CD4-positive, alpha-beta T cell treated with Interleukin-10 for 1 hour (primary cell): ENCODE data around the gene COMMD8.
"Not testable (repeated sequence)": the region's sequence is repeated elsewhere in the genome, so short reads cannot be mapped to it uniquely, and the experiment has no call there.

ENCODE experiments used
- DNase-seq: peaks from one replicate; pipeline ENCODE4 v3.0.0-alpha.2; 2020

COMMD8 gene

DNA sequence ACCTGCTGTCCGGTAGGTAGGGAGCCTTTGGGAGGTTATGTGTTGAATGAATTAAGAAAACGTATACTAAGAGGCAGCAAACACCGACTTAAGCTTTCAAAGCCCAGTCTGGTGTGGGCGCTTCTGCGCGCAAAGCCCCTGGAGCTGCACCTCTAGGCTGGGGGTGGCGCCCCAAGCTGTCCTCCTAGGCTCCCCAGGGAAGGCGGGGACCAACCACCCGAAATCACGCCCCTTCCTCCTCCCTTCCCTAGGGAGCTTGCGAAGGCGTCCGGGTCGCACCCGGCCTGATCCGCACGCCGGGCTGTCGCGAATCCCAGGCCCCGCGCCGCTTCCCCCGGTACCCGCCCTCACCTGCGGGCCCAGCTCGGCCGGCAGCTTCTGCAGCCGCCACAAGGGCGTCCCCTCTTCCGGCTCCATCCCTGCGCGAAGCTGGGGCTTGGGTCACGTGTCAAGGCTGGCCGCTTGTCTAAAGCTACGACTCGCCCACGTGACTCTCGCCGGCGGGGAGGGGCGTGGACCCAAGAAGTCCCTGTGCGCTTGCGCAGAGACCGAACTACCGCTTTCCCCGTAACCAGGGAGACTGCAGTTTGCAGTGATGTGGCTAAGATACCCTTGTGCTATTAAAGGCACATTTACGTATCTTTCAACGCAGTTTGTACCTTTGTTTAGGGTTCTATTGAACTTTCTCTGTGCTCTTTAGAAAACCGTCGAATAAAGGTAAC is at the start of gene COMMD8:
Gene COMMD8, minus strand, starts transcription at position 468 of the 722 bp plus-strand sequence. Its CDS starts 51 bp downstream, at position 417.
- DNase-seq = peak; percentile 98

- peak; percentile 10 for DNase-seq
These were observed 47.1 kb upstream of the COMMD8 start for GRCh38 chr4:47510506-47511143.

DNA sequence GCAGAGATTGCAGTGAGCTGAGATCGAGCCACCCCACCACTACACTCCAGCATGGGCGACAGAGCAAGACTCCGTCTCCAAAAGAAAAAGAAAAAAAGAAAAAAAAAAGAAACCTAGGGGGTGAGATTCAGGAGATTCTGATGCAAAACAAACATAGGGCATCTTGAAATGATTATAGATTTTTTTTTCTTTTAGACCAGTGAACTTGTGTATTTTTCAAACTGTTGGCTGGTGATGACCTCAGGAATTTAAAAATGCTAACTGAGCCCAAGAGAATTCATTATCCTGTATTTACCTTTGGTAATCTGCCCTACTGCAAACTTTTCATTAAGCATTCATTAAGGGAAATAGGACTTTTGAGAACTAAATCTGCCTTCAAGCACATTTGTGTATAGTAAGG is 42.2 kb upstream of the COMMD8 start:
- no peak for DNase-seq

DNA sequence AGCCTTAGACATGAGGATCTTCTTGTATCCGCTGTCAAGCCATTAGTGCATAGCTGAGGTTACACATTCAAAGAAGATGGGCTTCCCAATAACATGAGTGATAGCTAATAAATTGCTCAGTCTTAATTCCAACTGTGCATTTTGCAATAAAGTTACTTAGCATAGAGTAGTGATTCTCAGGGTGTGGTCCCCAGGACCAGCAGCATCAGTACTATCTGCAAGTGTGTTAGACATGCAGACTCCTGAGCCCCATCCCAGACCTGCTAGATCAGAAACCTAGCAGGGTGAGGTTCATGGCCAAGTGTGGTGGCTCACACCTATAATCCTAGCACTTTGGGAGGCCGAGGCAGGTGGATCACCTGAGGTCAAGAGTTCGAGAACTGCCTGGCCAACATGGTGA is 41.6 kb upstream of the COMMD8 start:
- no peak for DNase-seq

- no peak for DNase-seq
These were observed 37.3 kb upstream of the COMMD8 start for GRCh38 chr4:47500776-47501175.

DNA sequence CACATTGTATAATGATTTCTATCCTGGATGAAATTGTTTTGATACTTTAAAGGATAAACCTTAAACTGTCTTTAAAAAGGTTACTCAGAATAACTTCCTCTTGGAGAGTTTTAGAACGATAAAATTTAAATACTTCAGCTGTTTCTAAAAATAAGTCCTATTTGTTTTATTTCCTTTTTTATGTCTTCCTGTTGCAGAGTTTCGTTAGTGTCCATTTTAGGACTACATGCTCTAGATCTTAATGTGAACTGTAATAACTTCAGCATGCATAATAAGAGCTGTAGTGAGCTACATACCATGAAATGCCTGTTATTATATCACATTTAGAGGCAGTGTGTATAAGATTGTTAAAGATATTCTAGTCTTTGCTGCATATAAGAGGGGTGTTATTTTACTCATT is 36.2 kb upstream of the COMMD8 start:
- DNase-seq = no peak

DNA sequence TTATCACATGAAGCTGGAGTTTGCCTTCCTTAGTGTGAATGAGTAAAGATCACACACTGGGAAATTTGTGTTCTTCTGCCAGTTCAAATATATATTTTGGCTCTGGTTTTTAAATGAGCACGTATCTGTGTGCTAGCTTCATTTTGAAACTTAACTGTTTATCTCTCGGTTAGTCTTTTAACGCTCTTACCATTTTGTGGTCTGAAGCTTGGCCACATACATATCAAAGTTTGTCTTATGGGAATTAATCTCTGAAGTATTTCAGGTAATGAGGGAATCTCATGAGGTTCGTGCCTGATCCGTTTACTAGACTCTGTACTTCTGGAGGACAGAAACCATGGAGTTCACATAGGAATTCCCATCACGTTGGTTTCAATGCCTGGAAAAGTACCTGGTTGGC is 35.4 kb upstream of the COMMD8 start:
- no peak for DNase-seq

- DNase-seq = no peak
These were observed 30.6 kb upstream of the COMMD8 start for GRCh38 chr4:47494124-47494430.

DNA sequence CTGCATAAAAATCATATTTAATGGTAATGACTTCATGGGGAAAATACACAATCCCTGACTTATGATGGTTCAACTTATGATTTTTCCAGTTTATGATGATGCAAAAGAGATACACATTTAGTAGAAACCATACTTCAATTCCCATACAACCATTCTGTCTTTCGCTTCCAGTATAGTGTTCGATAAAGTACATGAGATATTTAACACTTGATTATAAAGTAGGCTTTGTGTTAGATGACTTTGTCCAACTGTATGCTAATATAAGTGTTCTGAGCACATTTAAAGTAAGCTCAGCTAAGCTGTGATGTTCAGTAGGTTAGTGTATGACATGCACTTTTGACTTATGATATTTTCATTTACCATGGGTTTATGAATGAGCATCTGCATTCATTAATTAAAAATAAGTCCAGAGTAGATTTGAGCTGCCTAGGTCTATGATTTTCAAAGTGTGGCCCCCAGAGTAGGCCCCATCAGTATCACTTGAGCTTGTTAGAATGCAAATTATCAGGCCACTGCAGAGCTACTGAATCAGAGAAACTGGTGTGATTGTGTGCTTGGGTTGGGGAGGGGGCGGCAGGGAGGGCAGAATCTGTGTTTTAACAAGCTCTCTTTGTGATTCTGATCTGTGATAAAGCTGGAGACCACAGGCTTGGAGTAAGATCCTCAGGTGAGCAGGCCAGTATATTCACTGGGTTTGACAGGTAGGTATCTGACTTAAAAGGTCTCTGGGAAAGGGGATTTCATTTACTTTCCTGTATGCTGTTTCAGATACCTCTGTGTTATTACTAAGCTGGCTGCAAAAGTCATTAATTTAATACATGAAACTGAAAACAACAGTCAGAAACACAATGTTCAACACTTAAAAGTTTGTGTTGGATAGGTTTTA is 30.0 kb upstream of the COMMD8 start:
- DNase-seq = no peak

- peak; percentile 26 for DNase-seq
These were observed 27.0 kb upstream of the COMMD8 start for GRCh38 chr4:47490550-47490949.

DNA sequence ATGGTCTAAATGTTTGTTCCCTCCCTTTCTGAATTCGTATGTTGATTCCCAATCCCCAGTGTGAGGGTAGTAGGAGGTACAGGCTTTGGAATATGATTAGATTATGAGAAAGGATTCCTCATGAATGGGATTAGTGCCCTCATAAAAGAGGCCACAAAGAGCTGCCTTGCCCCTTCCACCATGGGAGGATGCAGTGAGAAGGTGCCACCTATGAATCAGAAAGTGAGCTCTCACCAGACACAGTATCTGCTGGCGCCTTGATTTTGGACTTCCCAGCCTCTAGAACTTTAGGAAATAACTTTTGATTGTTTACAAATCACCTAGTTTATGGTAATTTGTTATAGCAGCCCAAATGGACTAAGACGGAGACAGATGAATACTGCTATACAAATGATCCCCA is 25.2 kb upstream of the COMMD8 start:
- DNase-seq = no peak

DNA sequence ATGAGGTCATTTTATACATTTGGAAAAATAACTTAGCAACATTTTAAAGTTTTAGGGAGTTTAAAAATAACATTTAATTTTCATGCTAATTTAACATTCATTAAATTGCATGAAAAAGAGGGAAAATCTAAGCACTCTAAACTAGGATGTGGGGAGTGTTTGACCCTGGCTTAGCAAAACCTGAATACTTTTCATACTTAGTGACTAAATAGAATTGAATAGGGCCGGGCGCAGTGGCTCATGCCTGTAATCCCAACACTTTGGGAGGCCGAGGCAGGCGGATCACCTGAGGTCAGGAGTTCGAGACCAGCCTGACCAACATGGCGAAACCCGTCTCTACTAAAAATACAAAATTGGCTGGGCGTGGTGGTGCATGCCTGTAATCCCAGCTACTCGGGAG is 23.2 kb upstream of the COMMD8 start:
- DNase-seq = not testable (repeated sequence)

DNA sequence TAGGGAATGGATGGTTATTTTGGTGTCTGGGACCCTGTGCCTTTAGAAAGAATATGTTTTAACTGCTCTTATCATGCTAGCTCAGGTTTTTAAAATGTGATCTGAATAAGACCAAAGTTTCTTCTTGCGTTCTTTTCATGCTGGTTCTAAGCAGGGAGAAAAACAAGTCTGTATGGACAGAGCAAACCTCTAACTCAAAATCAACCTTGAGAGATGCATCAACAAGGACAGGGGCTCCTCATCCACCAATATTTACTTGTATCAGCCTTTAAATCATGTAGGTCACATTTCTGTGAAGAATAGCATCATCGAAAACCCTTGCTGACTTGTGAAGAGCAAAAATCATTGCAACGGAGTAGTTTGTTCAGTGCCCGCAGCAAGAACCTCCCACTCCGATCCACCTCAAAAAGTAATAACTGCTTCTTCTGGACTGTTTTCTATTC is 22.8 kb upstream of the COMMD8 start:
- DNase-seq = no peak

DNA sequence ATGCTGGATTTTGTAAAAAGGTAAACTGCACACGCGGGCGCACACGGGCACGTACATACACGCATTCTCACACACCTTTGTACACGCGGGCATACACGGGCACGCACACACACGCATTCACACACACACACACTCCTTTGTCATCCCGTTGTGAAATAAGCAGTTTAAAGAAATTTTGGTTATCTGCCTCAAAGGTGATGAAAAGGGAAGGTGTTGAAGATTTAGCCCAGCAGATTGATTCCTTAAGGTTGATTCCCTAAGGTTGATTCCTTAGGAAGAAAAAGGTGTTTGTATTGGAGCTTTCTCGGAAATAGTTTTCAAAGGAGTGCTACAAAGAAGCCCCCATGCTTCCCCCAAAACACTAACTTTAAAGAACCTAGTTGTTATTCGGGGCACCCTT is 22.3 kb upstream of the COMMD8 start:
- no peak for DNase-seq

GRCh38 chr4:47485047-47485692 is 21.7 kb upstream of the COMMD8 start, which contains the start of gene ATP10D:
TSS of gene ATP10D (plus strand) at chr4:47485275. CDS start at chr4:47512541, 27,266 bp downstream.
- DNase-seq = peak; percentile 79

DNA sequence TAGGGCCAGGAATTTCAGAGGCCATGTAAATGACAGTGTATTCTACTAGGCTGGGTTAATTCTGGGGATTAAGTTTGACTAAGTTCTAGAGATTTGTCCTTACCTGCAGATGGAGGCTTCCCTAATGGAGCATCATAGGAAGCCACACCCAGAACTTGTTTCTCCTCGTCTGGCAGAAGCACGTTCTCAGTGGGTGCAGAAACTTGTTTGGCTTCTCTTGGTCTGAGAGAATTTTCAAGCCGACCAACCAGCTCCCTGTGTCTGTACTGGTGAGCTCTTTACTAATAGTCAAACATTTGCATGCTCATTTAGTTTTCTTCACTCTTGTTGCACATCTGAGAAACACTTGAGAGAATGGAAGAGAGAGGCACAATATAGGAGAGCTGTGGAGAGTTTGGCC is 20.7 kb upstream of the COMMD8 start:
- no peak for DNase-seq

DNA sequence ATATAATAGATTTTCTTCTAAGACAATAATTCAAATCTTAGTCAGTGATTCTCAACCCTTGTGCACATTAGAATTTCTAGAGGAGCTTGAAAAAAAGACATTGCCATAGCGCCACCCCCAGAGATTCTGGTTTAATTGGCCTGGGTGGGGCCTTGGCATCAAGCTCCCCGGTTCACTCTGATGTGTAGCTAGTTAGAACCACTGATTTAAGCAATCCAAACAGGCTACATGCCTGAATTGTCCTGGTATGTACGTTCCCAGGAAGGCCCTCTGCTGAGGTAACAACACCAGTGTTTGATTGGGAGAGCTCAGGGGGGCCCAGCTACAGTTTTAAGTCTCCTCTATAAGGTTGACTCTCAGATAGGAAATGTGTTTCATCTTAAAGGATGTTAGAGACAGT is 20.2 kb upstream of the COMMD8 start:
- DNase-seq = no peak

DNA sequence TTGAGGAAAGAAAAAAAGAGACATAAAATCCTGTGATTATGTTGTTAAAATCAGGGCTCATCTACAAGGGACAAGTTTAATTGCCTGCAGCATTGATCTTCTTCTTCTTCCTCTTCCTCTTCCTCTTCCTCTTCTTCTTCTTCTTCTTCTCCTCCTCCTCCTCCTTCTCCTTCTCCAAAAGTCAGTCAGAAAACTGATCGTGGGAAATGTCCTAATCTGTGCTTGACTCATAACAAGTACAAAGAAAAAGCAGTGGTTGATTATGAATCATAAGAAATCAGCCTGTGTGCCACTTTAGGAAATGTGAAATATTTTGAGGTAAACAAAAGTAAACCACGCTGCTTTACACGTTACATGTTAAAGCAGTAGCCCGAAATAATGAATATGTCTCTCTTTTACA is 18.8 kb upstream of the COMMD8 start:
- no peak for DNase-seq

- DNase-seq = no peak
These were observed 15.3 kb upstream of the COMMD8 start for GRCh38 chr4:47478804-47479203.

GRCh38 chr4:47475411-47475810 is 11.9 kb upstream of the COMMD8 start:
- DNase-seq = no peak

- DNase-seq = no peak
These were observed 11.3 kb upstream of the COMMD8 start for GRCh38 chr4:47474799-47475198.

- DNase-seq = no peak
These were observed 9.7 kb upstream of the COMMD8 start for GRCh38 chr4:47473141-47473750.

DNA sequence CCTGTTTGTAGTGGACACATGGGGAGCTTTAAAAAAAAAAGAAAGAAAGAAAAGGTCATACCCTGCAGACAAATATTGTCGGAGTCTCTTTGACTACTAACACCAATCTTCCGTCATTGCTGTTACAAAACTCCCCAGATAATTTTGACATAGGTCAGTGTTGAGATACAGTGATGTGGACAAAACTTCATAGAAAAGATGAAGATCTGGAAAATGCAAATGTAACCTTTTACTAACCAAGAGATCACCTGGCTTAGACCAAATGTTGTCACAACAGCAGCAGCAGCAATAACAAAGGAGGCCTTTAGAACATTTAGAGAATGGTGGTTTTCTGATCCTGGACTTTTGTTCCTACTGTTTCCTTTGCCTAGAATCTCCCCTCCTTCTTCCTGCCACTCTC is 8.1 kb upstream of the COMMD8 start:
- no peak for DNase-seq
